Measurements from ENCODE around the gene CD84.
"Not testable (repeated sequence)": the region's sequence is repeated elsewhere in the genome, so short reads cannot be mapped to it uniquely, and the experiment has no call there.

- not testable (repeated sequence) for TF ChIP-seq CTCF (IDR thresholded peaks at IDR 0.05; ENCODE audit: low read depth, low read length, poor library complexity, severe bottlenecking); EZH2phosphoT487 (IDR thresholded peaks at IDR 0.05; ENCODE audit: borderline replicate concordance, low read length)
Measured at GRCh38 chr1:160582976-160583375, 3.7 kb upstream of the CD84 start.

Data from DOHH2 (cell line).